GM23248 (cell line): ENCODE measurements around the gene LCN15. TPM values are rescaled to one million over a fixed set of nuclear protein-coding genes. Genes with fewer than 3 reads are reported as not detected.

Experiments
- DNase-seq: peaks from one replicate; pipeline ENCODE4 v3.0.0-alpha.2; 2015
- H2AFZ ChIP-seq: fragments of 200-600 bp; sonication (generic); 2 replicates; pipeline ENCODE4 v1.6.1; 2016; ENCODE audit warnings: antibody characterized with exemption
- H3F3A ChIP-seq: fragments of 200-600 bp; sonication (generic); 2 replicates; pipeline ENCODE4 v1.6.1; 2016; ENCODE audit warnings: mild to moderate bottlenecking, antibody characterized with exemption, mixed run types; ENCODE audit not compliant: insufficient read depth
- H3K27ac ChIP-seq: fragments of 200-600 bp; sonication (generic); 2 replicates; pipeline ENCODE4 v1.5.1; 2016; ENCODE audit warnings: mild to moderate bottlenecking
- H3K27me3 ChIP-seq: fragments of 200-600 bp; sonication (generic); replicated peaks from 2 replicates; pipeline ENCODE4 v1.6.1; 2016; ENCODE audit warnings: mild to moderate bottlenecking; ENCODE audit not compliant: insufficient read depth
- H3K36me3 ChIP-seq: fragments of 200-600 bp; sonication (generic); 2 replicates; pipeline ENCODE4 v1.6.1; 2016; ENCODE audit warnings: low read depth, mild to moderate bottlenecking
- H3K4me1 ChIP-seq: fragments of 200-600 bp; sonication (generic); 2 replicates; pipeline ENCODE4 v1.6.1; 2016; ENCODE audit warnings: mild to moderate bottlenecking; ENCODE audit not compliant: insufficient read depth
- H3K4me2 ChIP-seq: fragments of 200-600 bp; sonication (generic); one replicate; pipeline ENCODE4 v1.6.1; 2016; ENCODE audit warnings: mild to moderate bottlenecking; ENCODE audit not compliant: unreplicated experiment
- H3K4me3 ChIP-seq: fragments of 200-600 bp; sonication (generic); 2 replicates; pipeline ENCODE4 v1.5.1; 2016; ENCODE audit warnings: mild to moderate bottlenecking
- H3K79me2 ChIP-seq: fragments of 200-600 bp; sonication (generic); 2 replicates; pipeline ENCODE4 v1.6.1; 2016; ENCODE audit warnings: mild to moderate bottlenecking; ENCODE audit not compliant: insufficient read depth
- H3K9ac ChIP-seq: fragments of 200-600 bp; sonication (generic); 2 replicates; pipeline ENCODE4 v1.6.1; 2016; ENCODE audit warnings: mild to moderate bottlenecking
- H3K9me2 ChIP-seq: fragments of 200-600 bp; sonication (generic); 2 replicates; pipeline ENCODE4 v1.6.1; 2016; ENCODE audit warnings: mixed run types, mild to moderate bottlenecking, moderate library complexity; ENCODE audit not compliant: insufficient read depth
- H3K9me3 ChIP-seq: fragments of 200-600 bp; sonication (generic); one replicate; pipeline ENCODE4 v1.6.1; 2017; ENCODE audit warnings: low read depth
- H4K20me1 ChIP-seq: fragments of 200-600 bp; sonication (generic); 2 replicates; pipeline ENCODE4 v1.6.0; 2016; ENCODE audit not compliant: insufficient read depth
- EZH2 ChIP-seq: fragments of 200-600 bp; sonication (generic); IDR thresholded peaks from 2 replicates; pipeline ENCODE4 v1.6.1; 2018; ENCODE audit warnings: antibody characterized with exemption, mild to moderate bottlenecking; ENCODE audit not compliant: insufficient read depth, poor library complexity, severe bottlenecking
- EZH2phosphoT487 ChIP-seq: fragments of 200-600 bp; sonication (generic); IDR thresholded peaks from 2 replicates; pipeline ENCODE4 v1.6.1; 2018; ENCODE audit warnings: antibody characterized with exemption, moderate library complexity, mild to moderate bottlenecking, low read depth; ENCODE audit not compliant: insufficient read depth
- WGBS, 2 experiments: methylation state at CpG; one replicate each; pipeline ENCODE4 v1.1.6; 2015 to 2017; ENCODE audit warnings: low lambda C conversion rate in 2 of 2, low coverage in 1 of 2; ENCODE audit errors: missing lambda C conversion rate in 2 of 2; 5-methylcytosine and 5-hydroxymethylcytosine counted together
- in situ Hi-C: fragments of 300-500 bp; cut with MboI; formaldehyde crosslinking; loops from 2 replicates; pipeline ENCODE4 v1.15.0; 2020
- polyA plus RNA-seq: library from polyadenylated mRNA; unstranded; fragments of >200 nt; fragmentation: Nextera tagmentation; extraction: Ambion mirVana; gene quantifications from 2 replicates; pipeline ENCODE4 v1.2.1, GENCODE V29; 2016
- total RNA-seq: library from RNA; depleted of rRNA; stranded (reverse); fragments of >200 nt; shearing (Covaris generic); gene quantifications from 2 replicates; pipeline ENCODE4 v1.2.3, GENCODE V29; 2014

LCN15 gene
- total and polyA plus RNA-seq, 2 experiments from 2014 or later = not detected

DNA sequence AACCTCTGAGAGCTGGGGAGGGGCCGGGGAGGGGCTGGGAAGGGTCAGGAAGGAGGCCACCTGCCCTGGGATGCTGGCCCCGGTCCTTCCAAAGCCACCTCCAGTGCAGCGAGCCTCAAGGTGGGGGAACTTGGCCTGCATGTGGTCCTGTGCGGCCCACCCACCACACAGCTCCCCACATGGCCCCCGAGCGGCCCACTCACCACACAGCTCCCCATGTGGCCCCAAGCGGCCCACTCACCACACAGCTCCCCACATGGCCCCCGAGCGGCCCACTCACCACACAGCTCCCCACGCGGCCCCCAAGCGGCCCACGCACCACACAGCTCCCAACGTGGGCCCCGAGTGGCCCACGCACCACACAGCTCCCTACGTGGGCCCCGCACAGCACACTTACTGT is 19.5 kb downstream of the LCN15 start:
- no peaks in the 10 kb centered on the region for H3K9me3 ChIP-seq
- no peak overlapping the region for H3K27ac ChIP-seq
- H3K4me3 ChIP-seq = no peak overlapping the region
- no peak overlapping the region for H3K9ac ChIP-seq
- H2AFZ ChIP-seq = no peak overlapping the region
- TF ChIP-seq EZH2phosphoT487 = no peak
- no peak for TF ChIP-seq EZH2
- no peak for DNase-seq
- H3K4me2 ChIP-seq = no peak overlapping the region
- no peaks in the 10 kb centered on the region for H3F3A ChIP-seq
- H3K9me2 ChIP-seq = no peaks in the 10 kb centered on the region
- H3K4me1 ChIP-seq = no peaks in the 10 kb centered on the region
- no peaks in the 10 kb centered on the region for H4K20me1 ChIP-seq
- peaks cover 13% of the 10 kb centered on the region for H3K27me3 ChIP-seq
- in situ Hi-C loops = no loop called here
- 74 to 77% methylated on average over 5 to 18 of the region's 18 CpGs for WGBS, 2 experiments
- no peaks in the 10 kb centered on the region for H3K79me2 ChIP-seq
- no peaks in the 10 kb centered on the region for H3K36me3 ChIP-seq

DNA sequence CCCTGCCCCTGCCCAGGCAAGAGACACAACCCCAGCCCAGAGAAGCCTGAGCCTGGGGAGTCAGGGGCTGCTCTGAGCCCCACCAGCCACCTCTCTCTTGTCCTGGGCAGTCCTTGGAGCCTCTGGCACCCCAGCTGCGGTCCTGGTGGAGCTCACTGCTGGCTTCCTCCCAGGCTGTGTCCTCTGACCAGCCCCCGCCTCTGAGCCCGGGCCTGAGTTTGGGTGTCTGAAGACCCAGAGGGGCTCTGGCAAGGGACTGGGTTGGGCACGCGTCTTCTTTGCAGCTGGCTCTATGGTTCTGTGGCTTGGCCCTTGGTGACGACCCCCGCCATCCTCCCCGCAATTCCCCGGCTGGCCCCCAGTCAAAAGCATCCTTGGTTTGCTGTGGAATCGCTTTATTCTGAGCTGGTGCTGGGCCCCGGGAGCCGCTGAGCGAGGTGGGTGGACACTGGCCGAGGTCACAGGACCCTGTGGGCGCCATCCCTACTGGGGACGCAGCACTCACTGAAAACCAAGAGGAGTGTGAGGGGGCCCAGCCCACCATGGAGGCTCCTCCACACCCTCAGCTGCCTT is 20.6 kb downstream of the LCN15 start:
- in situ Hi-C loops = no loop called here
- no peak overlapping the region for H2AFZ ChIP-seq
- WGBS, 2 experiments = 52 to 56% methylated on average over 15 of the region's 16 CpGs
- H3K4me2 ChIP-seq = no peak overlapping the region
- H3F3A ChIP-seq = no peaks in the 10 kb centered on the region
- H3K9me2 ChIP-seq = no peaks in the 10 kb centered on the region
- DNase-seq = no peak
- H3K9me3 ChIP-seq = no peaks in the 10 kb centered on the region
- H3K4me3 ChIP-seq = no peak overlapping the region
- peaks cover 13% of the 10 kb centered on the region for H3K27me3 ChIP-seq
- no peaks in the 10 kb centered on the region for H3K36me3 ChIP-seq
- no peak overlapping the region for H3K9ac ChIP-seq
- TF ChIP-seq EZH2phosphoT487 (no peak), EZH2 (no peak)
- no peak overlapping the region for H3K27ac ChIP-seq
- H3K4me1 ChIP-seq = no peaks in the 10 kb centered on the region
- H3K79me2 ChIP-seq = no peaks in the 10 kb centered on the region
- no peaks in the 10 kb centered on the region for H4K20me1 ChIP-seq

DNA sequence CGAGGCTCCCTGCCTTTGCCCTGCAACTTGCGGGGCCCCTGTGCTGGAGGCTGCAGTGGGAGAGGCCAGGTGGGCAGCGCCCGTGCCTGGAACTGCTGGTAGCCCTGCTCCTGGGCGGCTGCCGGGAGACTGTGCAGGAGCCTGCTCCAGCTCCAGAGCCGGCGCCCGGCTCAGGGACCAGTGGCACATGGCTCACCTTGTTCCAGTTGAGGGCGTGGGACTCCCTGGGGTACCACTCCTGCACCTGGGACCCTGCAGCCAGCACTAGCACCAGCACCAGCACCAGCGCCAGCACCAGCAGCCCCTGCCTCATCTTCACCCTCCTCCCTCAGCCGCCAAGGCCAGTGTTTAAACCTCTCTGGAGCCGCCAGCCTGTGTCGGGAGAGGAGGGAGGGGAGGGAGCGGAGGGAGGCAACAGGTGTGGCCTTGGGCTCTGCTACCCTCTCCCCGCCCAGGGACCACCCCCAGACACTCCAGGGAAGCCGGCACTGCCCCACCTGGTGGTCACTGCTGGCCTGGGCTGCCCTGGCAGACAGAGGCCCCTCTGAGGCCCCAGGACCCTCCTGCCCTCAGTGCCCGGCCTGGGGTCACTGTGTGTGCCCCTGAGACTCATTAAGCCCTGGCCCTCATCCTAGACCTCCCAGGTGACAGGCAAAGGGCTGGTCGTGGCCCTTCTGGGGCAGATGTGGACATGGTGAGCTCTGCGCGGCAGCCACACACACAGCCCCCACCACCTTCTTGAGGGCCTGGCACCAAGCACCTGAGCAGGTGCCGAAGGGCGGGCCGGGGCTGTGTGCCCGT is 21.5 kb downstream of the LCN15 start, which contains the start of gene LCN10:
Gene LCN10 (minus strand): TSS at position 350 of the 801 bp plus-strand sequence. CDS start 37 bp downstream, at position 313.
- Histone ChIP-seq H3K27ac (no peak within 1 kb of the TSS), H3K36me3 (no peaks in the 10 kb centered on the region), H3K9ac (no peak within 1 kb of the TSS), H3K4me3 (no peak within 1 kb of the TSS), H3K4me1 (no peaks in the 10 kb centered on the region), H3K9me3 (no peaks in the 10 kb centered on the region), H3K4me2 (no peak within 1 kb of the TSS), H3K9me2 (no peaks in the 10 kb centered on the region), H3K79me2 (no peaks in the 10 kb centered on the region), H2AFZ (no peak within 1 kb of the TSS), H3F3A (no peaks in the 10 kb centered on the region), H4K20me1 (no peaks in the 10 kb centered on the region), H3K27me3 (peaks cover 19% of the 10 kb centered on the region)
- no peak for DNase-seq
- in situ Hi-C loops = no loop called here
- TF ChIP-seq EZH2 = no peak
- no peak for TF ChIP-seq EZH2phosphoT487
- WGBS, 2 experiments = 44 to 49% methylated on average over 22 to 24 of the region's 25 CpGs

DNA sequence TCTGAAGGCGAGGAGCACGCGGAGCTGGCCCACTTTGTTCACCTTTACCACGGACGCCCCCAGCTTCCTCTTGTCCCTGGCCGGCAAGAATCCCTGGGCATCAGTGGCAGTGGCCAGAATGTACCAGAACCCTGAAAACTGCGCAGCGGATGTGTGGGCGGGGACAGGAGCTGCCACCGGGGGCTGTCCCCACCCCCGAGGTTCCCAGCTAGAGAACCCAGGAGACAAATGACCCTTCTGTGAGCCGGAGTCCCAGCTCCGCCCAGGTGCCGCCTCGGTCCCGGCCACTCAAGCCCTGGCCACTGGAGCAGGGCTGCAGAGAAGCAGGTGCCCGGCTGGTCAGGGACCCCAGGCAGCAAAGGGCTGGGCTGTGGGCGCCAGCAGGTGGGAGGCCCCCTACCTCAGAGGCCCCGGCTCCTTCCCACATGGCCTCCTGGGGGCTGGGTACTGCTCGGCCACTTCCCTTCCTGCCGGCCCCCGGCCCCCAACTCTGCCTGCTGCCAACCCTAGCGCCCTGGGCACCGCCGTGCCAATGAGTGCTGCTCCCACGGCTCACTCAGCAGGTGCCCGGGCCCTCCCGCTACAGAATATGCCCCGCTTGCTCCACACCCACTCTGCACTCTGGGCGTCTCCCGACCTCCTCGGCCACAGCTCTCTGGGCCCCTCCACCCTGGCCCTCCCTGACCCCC is 22.3 kb downstream of the LCN15 start:
- Histone ChIP-seq H3K9me2 (no peaks in the 10 kb centered on the region), H3K9me3 (no peaks in the 10 kb centered on the region), H3K27me3 (peaks cover 19% of the 10 kb centered on the region), H2AFZ (no peak overlapping the region), H3F3A (no peaks in the 10 kb centered on the region), H3K79me2 (no peaks in the 10 kb centered on the region), H3K27ac (no peak overlapping the region), H3K4me2 (no peak overlapping the region), H3K36me3 (no peaks in the 10 kb centered on the region), H3K4me1 (no peaks in the 10 kb centered on the region), H3K9ac (no peak overlapping the region), H3K4me3 (no peak overlapping the region), H4K20me1 (no peaks in the 10 kb centered on the region)
- in situ Hi-C loops = no loop called here
- TF ChIP-seq EZH2phosphoT487 (no peak), EZH2 (no peak)
- DNase-seq = no peak
- WGBS, 2 experiments = 50 to 53% methylated on average over 29 to 31 of the region's 32 CpGs
